ENCODE measurements around the gene CCDC12.

Gene CCDC12

GRCh38 chr3:46890132-46890531 is 86.4 kb downstream of the CCDC12 start:
- no peak for TF ChIP-seq CTCF (IDR thresholded peaks at IDR 0.05; ENCODE audit: insufficient read depth, low read length)
- TF ChIP-seq GABPA (IDR thresholded peaks at IDR 0.05; ENCODE audit: low read depth): no peak
- TF ChIP-seq REST (IDR thresholded peaks at IDR 0.05; ENCODE audit: insufficient replicate concordance, low read depth): no peak
- TF ChIP-seq SPI1 (IDR thresholded peaks at IDR 0.05; ENCODE audit: borderline replicate concordance, low read depth): no peak
- TF ChIP-seq POLR2AphosphoS5 (IDR thresholded peaks at IDR 0.05; ENCODE audit: low read depth): no peak
- no peak overlapping the region for H3K4me3 ChIP-seq (replicated peaks; ENCODE audit: insufficient read depth, low read length)
- H3K27me3 ChIP-seq (ENCODE audit: insufficient read depth, poor library complexity, severe bottlenecking): peaks cover 30% of the 10 kb centered on the region
- no peak overlapping the region for H3K27ac ChIP-seq (replicated peaks)
- DNase-seq (ENCODE audit: low read depth in 1 of 2, low spot score in 1 of 2): no peak

- no peak for DNase-seq (ENCODE audit: low read depth in 1 of 2, low spot score in 1 of 2)
- no peak overlapping the region for H3K4me3 ChIP-seq (replicated peaks; ENCODE audit: insufficient read depth, low read length)
- no peak overlapping the region for H3K27ac ChIP-seq (replicated peaks)
- TF ChIP-seq GABPA (IDR thresholded peaks at IDR 0.05; ENCODE audit: low read depth) (no peak), REST (IDR thresholded peaks at IDR 0.05; ENCODE audit: insufficient replicate concordance, low read depth) (no peak), POLR2AphosphoS5 (IDR thresholded peaks at IDR 0.05; ENCODE audit: low read depth) (no peak), CTCF (IDR thresholded peaks at IDR 0.05; ENCODE audit: insufficient read depth, low read length) (no peak), SPI1 (IDR thresholded peaks at IDR 0.05; ENCODE audit: borderline replicate concordance, low read depth) (no peak)
- H3K27me3 ChIP-seq (ENCODE audit: insufficient read depth, poor library complexity, severe bottlenecking): peaks cover 34% of the 10 kb centered on the region
These were observed 87.0 kb downstream of the CCDC12 start for GRCh38 chr3:46889381-46890110.

GRCh38 chr3:46888705-46889104 is 87.8 kb downstream of the CCDC12 start:
- TF ChIP-seq SPI1 (IDR thresholded peaks at IDR 0.05; ENCODE audit: borderline replicate concordance, low read depth) (no peak), POLR2AphosphoS5 (IDR thresholded peaks at IDR 0.05; ENCODE audit: low read depth) (no peak), GABPA (IDR thresholded peaks at IDR 0.05; ENCODE audit: low read depth) (no peak), REST (IDR thresholded peaks at IDR 0.05; ENCODE audit: insufficient replicate concordance, low read depth) (no peak), CTCF (IDR thresholded peaks at IDR 0.05; ENCODE audit: insufficient read depth, low read length) (no peak)
- Histone ChIP-seq H3K27me3 (ENCODE audit: insufficient read depth, poor library complexity, severe bottlenecking) (peaks cover 38% of the 10 kb centered on the region), H3K27ac (replicated peaks) (no peak overlapping the region), H3K4me3 (replicated peaks; ENCODE audit: insufficient read depth, low read length) (no peak overlapping the region)
- no peak for DNase-seq (ENCODE audit: low read depth in 1 of 2, low spot score in 1 of 2)

Data from HL-60 (cell line).